Nucleus accumbens (tissue), 56 donors: ENCODE data around the gene LRP1.

ENCODE experiments used
- DNase-seq, 56 donors: peaks; one replicate each; lab custom pipeline; 2025; lab: John Stamatoyannopoulos, UW

LRP1 gene

GRCh38 chr12:57262126-57262822 is 134.0 kb downstream of the LRP1 start:
- no peak for DNase-seq
